ENCODE results near the gene OR6N1. TPM values are rescaled to one million over a fixed set of nuclear protein-coding genes. Genes with fewer than 3 reads are reported as not detected.

OR6N1 gene
- total RNA-seq, 2 experiments from 2014 or later: not detected

Other genes starting within 250 kb of the OR6N1 start
- gene OR6Y1, start 217.8 kb downstream of the OR6N1 start, total RNA-seq: not detected
- not detected for gene OR6P1, start 201.6 kb downstream of the OR6N1 start, total RNA-seq
- not detected for gene OR10X1, start 192.3 kb downstream of the OR6N1 start, total RNA-seq
- not detected for gene OR10Z1, start 166.9 kb downstream of the OR6N1 start, total RNA-seq
- gene SPTA1, start 85.5 kb downstream of the OR6N1 start, total RNA-seq: not detected
- not detected for gene OR6K2, start 71.5 kb downstream of the OR6N1 start, total RNA-seq
- not detected for gene OR6K3, start 51.5 kb downstream of the OR6N1 start, total RNA-seq
- not detected for gene OR6K6, start 17.5 kb downstream of the OR6N1 start, total RNA-seq
- not detected for gene OR6N2, start 9.0 kb upstream of the OR6N1 start, total RNA-seq
- gene MNDA, start 59.2 kb upstream of the OR6N1 start, total RNA-seq: not detected
- gene PYHIN1, start 159.4 kb upstream of the OR6N1 start, total RNA-seq: 1 to 10 TPM; 5.6 to 6.8 TPM
- gene IFI16, start 237.7 kb upstream of the OR6N1 start, total RNA-seq: 100 to 1,000 TPM; 263 to 308 TPM

Data from activated CD4-positive, alpha-beta T cell treated with anti-CD3 and anti-CD28 coated beads for 36 hours (primary cell).